Suppressor macrophage treated with lipopolysaccharide for 1 hour (primary cell): ENCODE data around the gene NAPG.
"Not testable (repeated sequence)": the region's sequence is repeated elsewhere in the genome, so short reads cannot be mapped to it uniquely, and the experiment has no call there.

ENCODE experiments used
- DNase-seq, 3 donors: peaks; one replicate each; pipeline ENCODE4 v3.0.0-alpha.2; 2020 to 2022

The NAPG gene

GRCh38 chr18:10552226-10552625 is 26.4 kb downstream of the NAPG start:
- DNase-seq = no peak

- not testable (repeated sequence) for DNase-seq
Measured at GRCh38 chr18:10556251-10556650, 30.4 kb downstream of the NAPG start.

- no peak for DNase-seq
Measured at GRCh38 chr18:10557085-10557677, 31.4 kb downstream of the NAPG start.

- no peak for DNase-seq
Measured at GRCh38 chr18:10558243-10558966, 32.6 kb downstream of the NAPG start.

- DNase-seq = peak in 1 of 3 donors; percentile 15
Measured at GRCh38 chr18:10558967-10559298, 33.1 kb downstream of the NAPG start.

GRCh38 chr18:10559553-10560451 is 34.0 kb downstream of the NAPG start:
- DNase-seq = peak in 2 of 3 donors; percentile 10 to 17

- peak; percentile 60 to 84 (median 77) for DNase-seq
Measured at GRCh38 chr18:10560452-10561045, 34.7 kb downstream of the NAPG start.

- no peak for DNase-seq
Measured at GRCh38 chr18:10562773-10563160, 36.9 kb downstream of the NAPG start.

- DNase-seq = no peak
Measured at GRCh38 chr18:10563886-10564285, 38.1 kb downstream of the NAPG start.

GRCh38 chr18:10564975-10565773 is 39.3 kb downstream of the NAPG start:
- no peak for DNase-seq

GRCh38 chr18:10565835-10566234 is 40.0 kb downstream of the NAPG start:
- DNase-seq = peak; percentile 33 to 69 (median 50)

GRCh38 chr18:10566390-10566789 is 40.6 kb downstream of the NAPG start:
- no peak for DNase-seq

- DNase-seq = not testable (repeated sequence)
Measured at GRCh38 chr18:10569941-10570340, 44.1 kb downstream of the NAPG start.

- DNase-seq = no peak
Measured at GRCh38 chr18:10570622-10571021, 44.8 kb downstream of the NAPG start.

- DNase-seq = no peak
Measured at GRCh38 chr18:10571537-10571936, 45.7 kb downstream of the NAPG start.

GRCh38 chr18:10573261-10573660 is 47.4 kb downstream of the NAPG start:
- not testable (repeated sequence) for DNase-seq

GRCh38 chr18:10574412-10574811 is 48.6 kb downstream of the NAPG start:
- not testable (repeated sequence) for DNase-seq

GRCh38 chr18:10577842-10578572 is 52.2 kb downstream of the NAPG start:
- not testable (repeated sequence) for DNase-seq

GRCh38 chr18:10578573-10578899 is 52.7 kb downstream of the NAPG start:
- DNase-seq = not testable (repeated sequence)

GRCh38 chr18:10579079-10579867 is 53.4 kb downstream of the NAPG start:
- DNase-seq = no peak

GRCh38 chr18:10580215-10580614 is 54.4 kb downstream of the NAPG start:
- no peak for DNase-seq
